Frontal cortex (tissue), 4 donors: ENCODE data around the gene C10orf120. TPM values are rescaled to one million over a fixed set of nuclear protein-coding genes. Genes with fewer than 3 reads are reported as not detected.

ENCODE experiments used
- DNase-seq, 2 donors: peaks; one replicate each; pipeline ENCODE4 v3.0.0; 2012; ENCODE audit warnings: low spot score in 2 of 2
- FAIRE-seq: peaks from 2 replicates; lab custom pipeline; 2012; peaks lifted over from hg19 to GRCh38; lab: Jason Lieb, UNC
- total RNA-seq: library from RNA; depleted of rRNA; stranded (reverse); fragments of >200 nt; gene quantifications from one replicate; pipeline ENCODE4 v1.2.3, GENCODE V29; 2014
- donor health status: control.
- donor health status: control.
- donor health status: control.

C10orf120 gene
- total RNA-seq = not detected

DNA sequence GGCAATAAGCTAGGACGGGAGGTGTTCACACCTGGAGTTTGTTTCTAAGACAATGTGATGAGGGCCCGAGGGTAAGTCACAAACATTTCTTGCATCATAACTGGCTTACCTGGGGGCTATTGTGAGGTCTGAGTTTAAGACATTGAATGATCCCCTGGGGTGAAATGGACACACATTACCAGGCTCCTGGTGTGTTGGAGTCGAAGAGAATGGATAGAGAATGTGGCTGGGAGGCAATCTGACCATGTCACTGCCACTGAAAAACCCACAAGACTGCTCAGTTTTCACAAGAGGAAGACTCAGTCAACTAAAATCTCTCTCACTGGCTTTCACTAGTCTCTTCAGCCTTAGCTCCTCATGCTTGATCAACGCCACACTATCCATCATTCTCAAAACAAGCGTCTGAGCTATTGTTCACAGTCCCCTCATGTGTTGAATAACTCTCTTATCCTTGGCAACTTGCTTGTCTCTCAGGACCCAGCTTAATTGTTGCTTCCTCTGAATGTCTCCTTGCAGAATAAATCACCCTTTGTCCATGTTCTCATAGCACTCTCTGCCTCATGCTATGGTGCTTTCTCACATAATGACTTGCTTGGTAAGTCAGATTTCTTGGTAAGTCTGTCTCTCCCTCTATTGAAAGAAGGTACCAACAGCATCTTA, at the start of gene C10orf120:
Gene C10orf120, minus strand, starts transcription at position 51 of the 660 bp plus-strand sequence. CDS start 56 bp downstream, outside the sequence.
- FAIRE-seq = no peak
- no peak for DNase-seq

DNA sequence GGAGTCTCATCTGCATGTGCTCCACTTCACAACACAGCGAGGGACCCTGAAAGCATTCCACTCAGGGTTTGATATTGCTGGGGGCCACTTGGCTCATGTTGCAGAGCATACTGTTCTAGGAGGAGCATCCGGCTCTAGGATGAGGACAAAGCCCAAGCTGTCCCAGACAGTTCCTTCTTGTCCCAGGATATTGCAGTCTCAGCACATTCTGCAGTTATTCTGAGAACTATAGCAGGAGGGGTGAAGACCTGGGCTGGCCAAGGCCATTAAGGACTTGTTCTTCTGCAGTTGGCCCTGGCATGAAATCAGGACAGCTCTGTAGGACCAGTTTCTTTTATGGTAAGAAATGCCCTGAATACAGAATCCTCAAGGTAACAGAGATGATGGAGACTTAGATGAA, 48.9 kb upstream of the C10orf120 start:
- FAIRE-seq (no peak), DNase-seq (no peak)

DNA sequence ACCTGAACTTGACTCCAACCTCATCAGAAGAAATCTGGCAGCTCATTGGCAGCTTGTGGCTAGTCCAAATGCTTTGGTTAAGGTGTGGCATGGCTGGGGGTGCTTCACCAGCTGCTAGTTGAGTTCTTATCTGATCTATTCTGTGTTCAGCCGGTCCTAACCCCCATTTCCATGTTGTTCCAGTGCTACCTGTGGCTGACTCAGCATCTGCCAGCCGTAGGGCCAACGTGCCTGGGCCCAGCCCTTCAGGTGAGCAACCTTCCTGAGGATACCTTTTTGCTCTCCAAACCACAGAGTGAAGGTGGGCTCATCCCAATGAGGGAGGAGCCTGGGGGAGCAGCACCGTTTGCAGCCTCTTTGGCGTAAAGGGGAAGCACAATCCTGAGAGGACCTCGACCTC, 46.8 kb upstream of the C10orf120 start:
- FAIRE-seq (no peak), DNase-seq (no peak)

DNA sequence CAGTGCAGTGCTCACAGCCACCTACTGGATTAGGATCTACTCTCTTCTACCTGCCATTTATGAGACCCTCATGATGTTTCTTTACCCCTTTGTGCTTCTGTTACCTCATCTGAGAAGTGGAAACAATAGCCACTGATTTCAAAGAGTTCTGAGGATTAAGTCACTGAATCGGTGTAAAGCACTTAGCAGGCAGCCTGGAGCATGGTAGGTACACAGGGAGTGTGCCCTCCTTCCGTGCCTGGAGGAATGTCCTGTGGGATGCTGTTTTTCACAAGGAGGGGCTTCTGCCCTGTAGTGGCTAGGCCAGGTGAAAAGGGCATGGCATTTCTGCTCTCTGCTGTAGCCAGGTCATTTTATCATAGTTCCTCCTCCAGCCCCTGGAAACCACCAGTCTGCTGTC, 44.6 kb upstream of the C10orf120 start:
- FAIRE-seq (no peak), DNase-seq (no peak)

DNA sequence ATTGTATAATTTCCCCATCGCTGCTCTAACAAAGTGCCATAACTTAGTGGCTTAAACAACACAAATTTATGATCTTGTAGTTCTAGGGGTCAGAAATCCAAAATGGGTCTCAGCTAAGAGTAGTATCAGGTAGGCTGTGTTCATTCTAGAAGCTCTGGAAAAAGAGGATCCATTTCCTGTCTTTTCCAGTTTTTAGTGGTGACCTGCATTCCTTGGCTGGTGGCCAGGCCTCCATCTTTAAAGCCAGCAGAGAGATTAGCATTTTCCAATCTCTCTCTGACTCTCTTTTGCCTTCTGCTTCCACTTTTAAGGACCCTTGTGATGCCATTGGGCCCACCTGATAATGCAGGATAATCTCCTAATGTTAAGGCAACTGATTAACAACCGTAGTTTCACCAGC, 41.0 kb upstream of the C10orf120 start:
- DNase-seq = no peak
- no peak for FAIRE-seq

DNA sequence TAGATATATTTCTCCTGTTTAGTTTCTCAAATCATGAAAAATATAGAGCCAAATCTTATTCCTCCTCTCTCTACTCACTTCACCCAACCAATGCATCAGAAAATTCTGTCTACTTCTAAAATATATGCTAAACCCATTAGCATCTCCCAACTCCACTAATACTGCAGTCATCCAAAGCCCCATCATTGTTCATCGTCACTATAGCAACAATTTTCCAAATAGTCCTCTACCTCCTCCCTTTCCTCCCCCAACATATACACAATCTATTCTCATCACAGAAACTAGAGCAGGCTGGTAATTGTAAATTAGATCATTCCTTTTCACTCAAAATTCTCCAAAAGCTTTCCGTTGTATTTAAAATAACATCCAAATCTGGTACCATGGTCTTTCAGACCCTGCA, 38.4 kb upstream of the C10orf120 start:
- FAIRE-seq (no peak), DNase-seq (no peak)

DNA sequence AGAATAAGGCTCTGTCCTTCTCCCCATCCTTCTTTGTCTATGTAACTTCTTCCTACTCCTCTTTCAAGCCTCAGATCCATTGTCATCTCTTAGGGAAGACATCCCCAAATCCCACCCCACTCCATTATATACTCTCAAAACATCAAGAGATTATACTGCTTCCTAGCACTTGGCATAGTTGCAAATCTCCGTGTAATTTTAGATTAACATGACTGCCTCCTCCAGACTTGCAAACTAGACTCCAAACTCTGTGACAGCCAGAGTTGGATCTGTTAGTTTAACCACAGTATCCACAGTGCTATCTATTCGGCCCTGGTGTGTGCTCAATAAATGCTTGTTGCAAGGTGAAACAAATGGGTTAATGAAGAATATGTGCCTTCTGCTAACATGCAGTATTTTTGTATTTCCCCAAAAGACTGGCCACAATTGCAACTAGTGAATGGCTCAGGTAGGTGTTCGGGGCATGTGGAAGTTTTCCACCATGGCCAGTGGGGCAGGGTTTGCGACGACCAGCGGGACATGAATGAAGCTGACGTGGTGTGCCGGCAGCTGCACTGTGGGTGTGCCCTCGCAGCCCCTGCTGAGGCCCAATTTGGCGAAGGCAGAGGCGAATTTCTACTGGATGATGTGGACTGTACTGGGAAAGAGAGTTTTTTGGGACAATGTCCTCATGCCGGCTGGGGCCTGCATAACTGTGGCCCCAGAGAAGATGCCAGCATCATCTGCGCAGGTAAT, 34.5 kb upstream of the C10orf120 start:
- FAIRE-seq (no peak), DNase-seq (no peak)

DNA sequence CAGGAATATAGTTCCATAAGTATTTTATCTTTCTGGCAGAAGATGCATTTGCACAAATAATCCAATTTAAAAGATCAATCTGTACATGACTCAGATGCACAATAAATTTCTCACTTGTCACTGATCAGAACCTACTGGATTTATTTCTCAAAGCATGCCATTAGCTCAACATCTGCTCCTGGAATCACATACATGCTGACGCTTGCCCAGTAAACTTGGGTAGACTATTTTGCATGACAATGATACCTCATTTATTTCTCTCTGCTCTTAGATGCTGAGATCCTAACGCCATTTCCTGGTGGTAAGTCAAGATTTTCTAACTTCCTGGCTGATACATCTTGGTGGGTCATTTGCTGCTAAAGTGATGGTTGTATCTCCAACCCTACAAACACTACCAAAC, 33.8 kb upstream of the C10orf120 start:
- FAIRE-seq = no peak
- no peak for DNase-seq

DNA sequence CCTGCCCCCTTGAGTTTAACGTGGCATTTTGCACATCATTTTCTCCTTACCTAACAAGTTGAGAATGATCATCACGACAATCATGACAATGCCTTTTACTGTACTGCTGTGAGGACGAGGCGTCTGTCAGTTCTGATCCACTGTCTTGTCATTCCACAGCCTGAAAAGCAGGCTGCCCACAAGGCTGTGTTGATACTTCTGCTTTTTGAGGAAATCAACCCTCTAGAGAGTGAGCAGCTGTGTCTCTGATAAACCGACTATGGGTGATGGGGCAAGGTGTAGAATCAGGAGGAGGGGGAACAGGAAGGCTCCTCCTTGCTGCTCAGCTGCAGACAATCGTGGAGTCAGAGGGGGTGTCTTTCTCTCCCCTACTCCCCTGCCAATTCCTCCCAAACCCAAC, 30.6 kb upstream of the C10orf120 start:
- FAIRE-seq (no peak), DNase-seq (no peak)

DNA sequence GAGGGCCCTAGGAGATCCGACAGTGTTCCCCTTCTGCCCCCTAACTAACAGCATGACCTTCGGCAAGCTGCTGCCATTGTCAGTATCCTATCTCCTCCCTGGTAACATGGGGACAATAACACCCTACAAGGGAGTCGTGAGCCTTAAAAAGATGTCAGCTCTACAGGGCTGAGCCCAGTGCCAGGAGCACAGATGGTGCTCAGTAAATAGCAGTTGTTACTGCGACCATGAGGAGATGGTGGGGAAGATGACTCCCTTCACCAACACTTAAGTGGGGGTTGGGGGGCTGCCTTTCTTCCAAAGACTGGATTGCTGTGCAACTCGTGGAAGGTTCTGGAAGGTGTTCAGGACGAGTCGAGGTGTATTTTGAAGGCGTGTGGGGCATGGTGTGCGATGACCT, 29.5 kb upstream of the C10orf120 start:
- DNase-seq (no peak), FAIRE-seq (no peak)

DNA sequence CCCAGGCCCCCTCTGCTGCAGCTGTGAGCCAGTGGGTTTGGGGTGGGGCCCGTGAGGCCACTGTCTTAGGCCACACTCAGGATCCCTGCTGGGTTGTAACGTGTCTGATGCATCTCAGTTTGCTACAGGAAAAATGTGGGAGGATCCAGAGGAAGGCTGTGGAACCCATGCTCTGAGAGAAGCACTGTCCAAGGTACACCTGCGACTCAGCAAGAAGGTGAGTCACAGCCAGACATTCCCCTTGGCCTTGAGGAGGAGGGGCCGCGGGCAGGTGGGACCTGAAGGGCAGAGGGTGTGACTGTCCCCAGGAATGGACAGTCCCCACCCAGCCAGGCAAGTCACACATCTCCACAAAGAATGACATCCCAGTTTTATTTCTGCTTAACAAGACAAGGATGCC, 27.8 kb upstream of the C10orf120 start:
- DNase-seq (no peak), FAIRE-seq (no peak)

DNA sequence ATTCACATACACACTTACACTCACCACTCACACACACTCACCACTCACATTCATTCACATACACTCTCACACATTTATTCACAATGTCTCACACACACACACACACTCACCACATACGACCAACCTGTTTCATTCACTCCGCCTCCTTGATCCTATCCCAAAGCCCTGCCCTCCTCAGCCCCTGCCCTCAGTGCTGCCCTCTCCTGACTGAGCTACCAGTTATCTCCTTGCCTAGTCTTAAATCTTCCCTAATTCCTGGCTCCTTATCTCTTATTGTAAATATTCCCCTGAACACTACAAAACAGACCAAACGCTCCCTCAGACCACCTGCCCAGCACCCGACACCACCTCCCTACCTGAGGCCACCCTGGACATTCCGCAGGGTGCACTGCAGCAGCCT, 26.1 kb upstream of the C10orf120 start:
- DNase-seq (no peak), FAIRE-seq (no peak)

DNA sequence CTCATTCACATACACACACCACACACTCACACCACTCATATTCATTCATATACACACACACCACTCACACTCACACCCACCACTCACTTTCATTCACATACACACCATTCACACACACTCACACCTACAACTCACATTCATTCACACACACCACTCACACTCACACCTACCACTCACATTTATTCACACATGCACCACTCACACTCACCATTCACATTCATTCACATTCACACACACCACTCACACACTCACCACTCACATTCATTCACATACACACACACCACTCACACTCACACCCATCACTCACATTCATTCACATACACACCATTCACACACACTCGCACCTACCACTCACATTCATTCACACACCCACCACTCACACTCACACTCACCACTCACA, 25.4 kb upstream of the C10orf120 start:
- FAIRE-seq = no peak
- DNase-seq = no peak

DNA sequence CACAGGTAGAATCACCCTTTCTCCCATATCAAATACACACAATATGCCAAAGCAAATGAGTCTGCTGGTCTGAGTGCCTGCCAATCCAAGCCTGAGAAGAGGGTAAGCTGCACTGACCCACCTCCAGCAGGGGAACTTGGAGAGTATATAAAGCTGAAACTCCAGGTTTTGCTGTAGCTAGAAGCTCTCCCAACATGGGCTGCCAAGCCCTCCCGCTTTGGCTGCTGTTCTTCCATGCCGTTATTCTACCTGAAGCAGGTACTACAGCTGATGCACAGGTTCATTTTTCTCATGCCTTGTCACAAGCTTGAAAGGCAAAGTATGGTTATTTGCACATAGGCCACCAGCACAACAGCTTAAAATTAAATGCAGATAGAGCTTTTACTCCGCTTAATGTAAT, 21.5 kb upstream of the C10orf120 start:
- DNase-seq (no peak), FAIRE-seq (no peak)

DNA sequence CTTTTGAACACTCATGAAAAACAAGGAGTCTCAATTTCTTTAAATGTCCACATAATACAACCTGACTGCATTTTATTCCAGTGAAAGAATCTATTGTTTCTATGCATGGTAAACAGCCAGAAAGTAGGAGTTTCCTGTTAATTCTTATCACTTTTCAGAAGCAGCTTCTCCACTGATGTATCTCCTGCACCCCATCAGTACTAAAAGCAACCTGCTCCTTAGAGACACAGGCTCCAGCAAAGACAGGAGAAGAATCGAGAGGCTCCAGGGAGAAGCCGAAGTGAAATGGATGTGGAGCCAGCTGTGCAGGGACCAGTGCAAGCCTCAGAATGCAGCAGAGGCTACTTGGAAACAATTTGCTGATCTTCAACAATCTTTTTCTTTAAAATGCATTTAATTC, 16.4 kb upstream of the C10orf120 start:
- DNase-seq = no peak
- no peak for FAIRE-seq

DNA sequence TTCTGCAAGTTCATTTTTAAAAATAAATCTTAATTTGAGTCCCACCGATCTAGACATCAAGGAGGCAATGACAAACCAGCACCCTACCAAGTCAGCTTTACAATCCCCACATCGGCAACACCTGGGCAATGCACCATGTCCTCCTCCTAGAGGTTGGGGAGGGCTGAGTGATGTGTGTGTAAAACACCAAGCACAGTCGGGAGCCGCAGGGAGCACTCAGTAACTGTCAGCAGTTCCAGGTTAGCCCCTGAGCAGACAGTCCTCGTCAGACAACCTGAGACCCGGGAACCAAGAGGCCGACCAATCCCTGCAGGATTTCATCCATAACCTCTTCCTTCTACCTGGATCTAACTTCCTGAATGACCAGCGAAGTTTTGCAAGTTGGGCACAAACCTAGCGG, 15.9 kb upstream of the C10orf120 start:
- DNase-seq (no peak), FAIRE-seq (no peak)

DNA sequence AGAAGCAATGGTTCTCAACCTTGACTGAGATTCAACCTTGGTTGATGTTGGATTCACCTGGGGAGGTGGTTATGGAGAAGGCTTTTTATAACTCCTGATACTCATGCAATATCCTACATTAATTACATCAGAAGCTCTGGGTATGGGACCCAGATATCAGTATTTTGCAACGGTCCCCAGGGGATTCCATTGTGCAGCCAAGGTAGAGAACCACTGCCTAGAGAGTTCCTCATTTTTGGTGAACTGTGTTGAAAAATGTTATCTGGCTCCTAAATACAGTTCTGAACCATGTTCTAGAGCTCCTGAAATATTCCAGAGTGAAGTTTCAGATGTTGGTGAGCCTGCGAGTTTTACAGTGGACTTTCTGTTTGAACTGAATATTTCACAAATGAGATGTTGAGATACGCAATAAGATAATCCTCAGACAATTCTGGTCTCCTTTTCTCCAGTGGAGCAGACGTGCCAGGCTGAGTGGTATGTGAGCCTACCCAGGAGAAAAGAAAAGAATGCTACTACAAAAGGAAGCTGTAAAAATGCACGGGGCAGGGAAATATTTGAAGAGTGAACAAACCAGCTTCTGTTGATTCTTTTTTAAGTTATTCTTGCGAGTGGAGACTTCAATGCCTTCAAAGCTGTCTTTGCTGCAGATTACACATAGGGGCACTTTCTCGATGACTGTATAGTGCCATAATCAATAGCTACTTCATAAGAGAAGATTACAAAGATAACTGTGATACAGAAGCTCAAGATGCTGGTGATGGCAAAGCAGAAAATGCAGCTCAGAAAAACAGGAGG, 13.6 kb upstream of the C10orf120 start:
- no peak for DNase-seq
- FAIRE-seq = no peak

DNA sequence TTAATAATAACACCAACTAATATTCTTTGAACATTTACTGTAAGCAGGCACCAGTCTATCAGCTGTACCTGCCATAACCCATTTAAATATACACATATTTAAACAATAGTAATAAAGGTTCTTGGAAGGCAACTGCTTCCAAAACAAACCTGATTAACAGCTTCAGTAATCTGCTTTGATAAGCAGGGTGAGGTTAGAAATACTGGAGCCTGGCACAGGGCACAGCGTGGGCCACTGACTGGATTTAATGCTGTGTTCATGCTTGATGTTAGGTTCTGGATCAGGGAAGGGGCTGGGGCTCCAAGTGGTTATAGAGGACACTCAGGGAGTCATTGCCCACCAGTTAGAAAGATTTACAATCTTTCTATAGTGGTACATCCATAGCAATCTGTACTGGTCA, 10.9 kb upstream of the C10orf120 start:
- no peak for FAIRE-seq

DNA sequence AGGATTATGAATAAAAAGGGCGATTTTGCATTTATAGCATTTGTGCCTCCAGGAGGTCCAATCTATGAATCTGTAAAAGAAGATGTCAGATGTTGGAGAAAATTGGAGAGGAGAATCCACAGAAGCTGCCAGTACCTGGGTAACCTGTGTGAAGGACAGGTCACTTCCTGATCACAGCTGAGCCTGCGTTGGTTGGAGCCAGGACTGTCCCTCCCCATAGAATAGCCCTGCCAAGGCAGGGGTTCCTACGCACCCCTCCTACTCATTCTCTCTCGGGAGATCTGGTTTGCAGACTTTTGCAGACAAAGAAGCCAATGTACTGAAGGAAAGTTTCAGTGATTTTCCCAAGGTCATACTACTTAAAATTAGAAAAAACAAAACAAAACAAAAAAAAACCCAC, 10.3 kb upstream of the C10orf120 start:
- FAIRE-seq = no peak
- DNase-seq = no peak

More for the DNA sequence above, 10.9 kb upstream of the C10orf120 start:
- no peak for DNase-seq

DNA sequence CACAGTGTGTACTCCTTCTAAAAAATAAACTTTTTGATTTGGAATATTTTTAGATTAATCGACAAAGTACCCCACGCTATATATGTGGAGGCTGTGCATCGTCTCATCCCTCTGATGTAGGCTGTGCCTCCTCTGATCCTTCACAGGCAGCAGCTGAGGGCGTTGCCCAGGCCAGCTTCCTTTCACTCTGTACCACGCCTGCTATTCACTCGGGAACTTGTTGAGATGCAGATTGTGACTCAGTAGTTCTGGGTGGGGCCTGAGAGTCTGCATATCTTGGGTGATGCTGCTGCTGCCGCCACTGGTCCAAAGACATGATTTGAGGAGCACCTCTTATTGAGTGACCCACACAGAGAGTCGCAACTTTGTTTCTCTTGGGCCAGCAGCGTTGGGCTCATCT, 7.9 kb upstream of the C10orf120 start:
- DNase-seq (no peak), FAIRE-seq (no peak)

DNA sequence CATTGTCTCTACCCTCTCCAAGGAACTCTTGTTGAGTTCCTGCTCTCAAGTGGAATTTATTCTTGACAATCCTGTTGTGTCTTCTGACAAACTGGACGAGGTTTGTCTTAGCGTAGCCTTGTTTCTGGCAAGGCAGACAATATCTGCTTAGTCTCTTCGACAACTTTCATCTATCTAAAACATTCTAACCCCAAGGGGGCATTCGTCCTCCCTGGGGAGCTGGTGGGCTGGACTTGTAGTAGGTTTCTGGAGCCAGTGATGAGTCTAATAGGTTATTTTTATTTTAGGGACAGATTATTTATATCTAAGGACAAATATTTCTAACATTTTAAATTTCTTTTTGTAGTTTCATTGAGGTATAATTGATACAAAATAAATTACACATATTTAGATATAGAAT, 7.3 kb upstream of the C10orf120 start:
- no peak for FAIRE-seq

More for the DNA sequence above, 7.3 kb upstream of the C10orf120 start:
- no peak for DNase-seq
